GM21381 (cell line): Measurements from ENCODE around the gene CD300A.

Experiments
- ATAC-seq: cut with Tn5 transposase; IDR thresholded peaks from one replicate; pipeline ENCODE4 v1.9.1; 2021; ENCODE audit warnings: mild to moderate bottlenecking, moderate library complexity; ENCODE audit not compliant: unreplicated experiment

Gene CD300A

GRCh38 chr17:74454197-74455024, 12.0 kb upstream of the CD300A start:
- ATAC-seq: peak; percentile 91

GRCh38 chr17:74455025-74455545, 11.3 kb upstream of the CD300A start:
- ATAC-seq: no peak

- ATAC-seq: no peak
Measured at GRCh38 chr17:74455821-74456220, 10.6 kb upstream of the CD300A start.

DNA sequence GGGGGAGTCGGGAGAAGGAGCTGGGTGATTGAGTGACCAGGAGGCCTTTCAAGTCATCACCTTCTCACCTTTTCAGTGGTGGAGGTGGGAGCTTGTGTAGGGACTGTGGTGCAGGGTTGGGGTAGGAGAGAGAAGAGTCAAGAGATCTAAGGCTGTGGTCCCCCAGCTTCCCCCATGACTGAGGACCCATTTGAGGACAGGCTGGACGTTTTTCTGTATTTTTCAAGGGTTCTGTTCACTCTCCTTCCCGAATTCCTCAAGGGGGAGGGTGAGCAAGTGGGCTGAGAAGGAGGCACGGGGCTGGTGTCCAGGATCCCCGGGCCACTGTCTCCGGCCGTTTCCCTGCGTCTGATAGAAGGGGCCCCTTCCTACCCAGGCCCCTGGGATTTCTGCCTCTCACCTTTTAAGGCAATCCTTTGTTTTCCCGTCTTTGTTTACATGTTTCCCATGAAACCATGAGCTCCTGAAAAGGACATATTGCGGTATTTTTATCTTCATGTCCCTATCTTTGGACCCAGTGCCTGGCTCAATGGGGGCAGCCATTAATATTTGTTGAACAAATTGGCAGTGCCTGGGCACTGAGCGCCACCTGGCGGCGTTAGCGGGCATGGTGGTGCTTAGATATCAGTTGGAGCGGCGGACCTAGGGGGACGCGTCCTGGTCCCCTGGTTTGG, 9.2 kb upstream of the CD300A start:
- no peak for ATAC-seq

DNA sequence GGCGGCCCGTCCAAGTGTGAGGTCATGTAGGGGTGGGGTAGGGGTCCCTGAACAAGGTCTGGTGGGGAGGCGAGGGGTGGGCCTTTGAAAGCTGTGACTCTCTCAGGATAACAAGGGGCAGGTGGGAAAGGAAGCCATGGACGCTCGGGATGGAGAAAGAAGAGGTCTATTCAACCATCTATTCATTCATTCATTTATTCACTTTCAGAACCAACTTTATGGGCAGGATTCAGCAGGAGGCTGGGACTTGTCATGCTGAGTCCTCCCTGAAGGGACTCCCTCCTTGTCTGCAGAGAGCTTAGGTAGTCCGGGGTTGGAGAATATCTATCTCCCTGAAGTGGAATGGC, 8.6 kb upstream of the CD300A start:
- no peak for ATAC-seq

DNA sequence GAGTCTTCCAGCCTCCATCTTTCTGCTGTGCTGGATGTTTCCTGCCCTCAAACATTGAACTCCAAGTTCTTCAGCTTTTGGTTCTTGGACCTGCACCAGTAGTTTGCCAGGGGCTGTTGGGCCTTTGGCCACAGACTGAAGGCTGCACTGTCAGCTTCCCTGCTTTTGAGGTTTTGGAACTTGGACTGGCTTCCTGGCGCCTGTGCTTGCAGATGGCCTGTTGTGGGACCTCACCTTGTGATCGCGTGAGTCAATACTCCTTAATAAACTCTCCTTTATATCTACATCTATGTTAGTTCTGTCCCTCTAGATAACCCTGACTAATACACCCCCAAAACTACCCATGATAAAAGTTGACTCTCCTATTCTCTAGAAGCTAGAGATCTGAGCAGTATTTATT, 7.6 kb upstream of the CD300A start:
- ATAC-seq: no peak

DNA sequence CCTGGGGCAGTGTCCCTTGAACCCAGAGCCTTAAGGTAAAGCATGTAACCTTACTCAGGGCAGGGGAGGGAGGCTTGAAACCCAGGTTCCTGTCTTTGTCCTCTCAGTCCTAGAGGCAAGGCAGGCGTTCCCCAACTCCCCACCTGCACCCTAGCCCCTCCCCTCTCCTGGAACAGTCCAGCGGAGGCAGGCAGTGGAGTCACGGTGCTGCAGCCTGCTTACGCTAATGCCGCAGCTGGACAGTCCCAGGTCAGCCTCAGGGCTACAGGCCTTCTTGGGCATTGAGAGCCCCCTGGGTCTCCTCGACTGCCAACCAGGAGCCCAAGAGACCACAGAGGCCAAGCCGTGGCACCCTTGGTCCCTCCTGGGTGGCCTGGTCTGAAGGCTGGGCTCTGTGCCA, 6.8 kb upstream of the CD300A start:
- ATAC-seq: no peak

DNA sequence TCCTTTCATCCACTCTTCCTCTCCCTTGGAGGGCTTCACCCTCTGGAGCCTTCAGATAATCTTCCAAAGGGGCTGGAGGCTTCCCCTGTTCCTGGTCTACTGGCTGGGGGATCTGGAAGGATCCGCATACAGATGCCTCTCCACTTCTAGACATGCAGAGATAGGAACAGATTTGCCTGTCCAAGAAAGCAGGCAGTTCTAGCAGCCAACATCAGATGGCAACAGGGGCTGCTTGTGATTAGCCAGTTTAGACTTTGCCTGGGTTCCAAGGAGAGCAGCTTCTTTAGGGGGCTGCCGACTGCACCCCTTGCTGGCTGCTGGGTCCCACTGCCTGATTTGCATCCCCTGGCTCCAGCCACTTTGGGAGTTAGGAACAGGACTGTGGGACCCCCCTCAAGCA, 6.2 kb upstream of the CD300A start:
- ATAC-seq: no peak

- no peak for ATAC-seq
Measured at GRCh38 chr17:74460996-74461395, 5.4 kb upstream of the CD300A start.

DNA sequence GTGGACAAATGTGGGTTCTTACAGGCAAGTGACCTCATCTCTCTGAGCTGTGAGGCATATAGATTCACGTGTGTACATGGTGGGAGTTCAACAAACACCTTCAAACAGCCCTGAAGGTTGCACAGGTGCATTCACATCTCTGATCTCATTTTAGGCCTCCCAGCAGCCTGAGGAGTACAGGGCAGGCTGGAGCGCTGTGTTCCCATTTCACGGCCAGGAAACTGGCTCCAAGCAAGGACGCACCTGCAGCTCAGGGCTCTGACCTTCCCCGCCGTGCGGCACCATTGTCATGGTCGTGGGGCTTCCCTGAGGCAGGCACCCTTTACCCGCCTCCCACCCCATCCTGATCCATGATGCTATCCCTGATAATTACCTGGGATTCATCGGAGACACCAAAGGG, 4.8 kb upstream of the CD300A start:
- no peak for ATAC-seq

DNA sequence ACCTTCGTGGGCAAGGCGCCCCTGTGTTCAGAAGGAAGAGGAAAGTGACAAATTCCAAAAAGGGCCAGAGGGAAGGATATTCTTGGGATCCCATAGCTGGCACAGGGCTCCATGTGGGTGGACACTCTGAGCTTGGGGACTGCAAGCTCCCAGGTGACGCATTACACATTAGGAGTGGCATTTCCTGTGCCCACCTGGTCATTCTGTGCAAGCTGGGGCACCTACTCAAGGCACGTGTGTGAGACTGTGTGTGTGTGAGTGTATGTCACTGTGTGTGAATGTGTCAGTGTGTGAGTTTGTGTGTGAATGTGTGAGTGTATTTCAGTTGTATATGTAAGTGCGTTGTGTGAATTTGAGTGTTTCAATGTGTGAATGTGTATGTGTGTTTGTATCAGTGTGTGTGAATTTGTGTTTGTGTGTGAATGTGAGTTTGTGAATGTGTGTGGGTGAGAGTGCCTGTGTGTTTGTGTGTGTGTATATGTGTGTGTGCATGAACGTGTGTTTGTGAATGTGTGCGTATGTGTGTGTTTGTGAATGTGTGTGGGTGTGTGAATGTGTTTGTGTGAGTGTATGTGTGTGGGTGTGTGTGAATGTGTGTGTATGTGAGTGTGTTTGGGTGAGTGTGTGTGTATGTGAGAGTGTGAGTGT, 1.6 kb upstream of the CD300A start:
- no peak for ATAC-seq

GRCh38 chr17:74465378-74466110, 890 bp upstream of the CD300A start:
- ATAC-seq: no peak

GRCh38 chr17:74466828-74467184, 372 bp downstream of the CD300A start:
- no peak for ATAC-seq

DNA sequence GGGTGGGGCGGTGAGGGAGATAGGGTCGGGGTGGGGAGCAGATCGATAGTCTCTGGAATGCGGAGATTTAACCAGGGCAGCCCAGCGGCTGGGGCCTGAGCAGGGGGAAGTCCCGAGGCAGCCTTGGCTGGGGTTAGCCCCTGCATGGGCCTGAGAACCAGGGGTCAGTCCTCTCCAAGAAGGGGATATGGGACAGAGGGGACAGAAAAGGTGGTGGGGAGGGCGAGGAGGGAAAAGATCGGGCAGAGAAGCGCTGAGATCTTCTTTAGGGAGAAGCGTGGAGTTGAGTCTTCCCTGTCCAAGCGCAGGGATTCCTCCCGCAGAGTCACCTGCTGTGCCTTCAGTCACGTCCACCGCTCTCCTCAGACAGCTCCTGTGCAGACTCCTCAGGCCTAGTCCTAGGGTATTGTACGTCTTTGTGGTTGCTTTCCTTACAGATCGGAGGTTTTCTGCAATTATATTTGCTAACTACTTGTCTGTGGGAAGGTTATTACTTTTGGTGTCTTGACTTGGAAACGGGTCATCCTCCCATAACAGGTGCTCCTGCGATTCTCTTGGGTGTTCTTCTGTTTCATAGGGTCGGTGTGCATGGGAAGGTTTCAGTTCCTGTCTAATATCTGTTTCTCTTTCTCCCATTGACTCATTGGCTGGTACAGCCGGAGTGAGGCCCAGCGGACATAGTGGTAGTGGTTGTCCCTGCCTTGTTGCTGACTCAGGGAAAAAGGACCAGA, 952 bp downstream of the CD300A start:
- ATAC-seq: peak; percentile 55

GRCh38 chr17:74471341-74471740, 4.9 kb downstream of the CD300A start:
- no peak for ATAC-seq

DNA sequence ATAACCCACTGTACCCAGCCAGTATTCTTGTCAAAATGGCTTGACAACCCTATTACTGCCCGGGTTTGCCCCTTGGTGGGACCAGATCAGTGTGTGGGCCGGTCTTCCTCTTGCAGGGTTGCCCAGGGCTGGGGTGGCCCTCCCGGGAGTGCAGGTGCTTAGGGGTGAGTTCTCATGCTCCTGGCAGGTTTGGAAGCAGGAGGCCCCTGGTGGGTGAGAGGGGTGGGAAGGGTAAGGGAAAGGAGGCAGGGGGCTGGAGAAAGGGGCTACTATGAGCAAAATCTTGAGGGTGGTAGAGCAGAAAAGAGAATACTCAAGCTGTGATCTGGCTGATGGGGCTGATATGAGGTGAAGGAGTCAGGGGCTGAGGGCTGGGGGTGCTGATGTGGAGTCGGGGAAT, 6.5 kb downstream of the CD300A start:
- ATAC-seq: no peak

DNA sequence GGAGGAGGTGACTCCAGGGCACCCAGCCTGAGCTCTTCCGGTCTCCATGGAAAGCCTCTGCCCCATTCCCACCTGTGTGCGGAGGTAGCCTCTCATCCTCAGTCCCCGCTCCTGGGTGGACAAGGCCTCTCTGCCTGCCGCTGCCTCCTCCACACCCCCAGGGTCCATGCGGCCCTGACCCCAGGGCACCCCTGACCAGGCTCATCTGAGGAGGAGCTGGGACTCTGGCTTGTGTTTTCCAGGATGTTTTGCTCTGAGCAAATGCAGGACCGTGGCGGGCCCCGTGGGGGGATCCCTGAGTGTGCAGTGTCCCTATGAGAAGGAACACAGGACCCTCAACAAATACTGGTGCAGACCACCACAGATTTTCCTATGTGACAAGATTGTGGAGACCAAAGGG, 6.9 kb downstream of the CD300A start:
- no peak for ATAC-seq

DNA sequence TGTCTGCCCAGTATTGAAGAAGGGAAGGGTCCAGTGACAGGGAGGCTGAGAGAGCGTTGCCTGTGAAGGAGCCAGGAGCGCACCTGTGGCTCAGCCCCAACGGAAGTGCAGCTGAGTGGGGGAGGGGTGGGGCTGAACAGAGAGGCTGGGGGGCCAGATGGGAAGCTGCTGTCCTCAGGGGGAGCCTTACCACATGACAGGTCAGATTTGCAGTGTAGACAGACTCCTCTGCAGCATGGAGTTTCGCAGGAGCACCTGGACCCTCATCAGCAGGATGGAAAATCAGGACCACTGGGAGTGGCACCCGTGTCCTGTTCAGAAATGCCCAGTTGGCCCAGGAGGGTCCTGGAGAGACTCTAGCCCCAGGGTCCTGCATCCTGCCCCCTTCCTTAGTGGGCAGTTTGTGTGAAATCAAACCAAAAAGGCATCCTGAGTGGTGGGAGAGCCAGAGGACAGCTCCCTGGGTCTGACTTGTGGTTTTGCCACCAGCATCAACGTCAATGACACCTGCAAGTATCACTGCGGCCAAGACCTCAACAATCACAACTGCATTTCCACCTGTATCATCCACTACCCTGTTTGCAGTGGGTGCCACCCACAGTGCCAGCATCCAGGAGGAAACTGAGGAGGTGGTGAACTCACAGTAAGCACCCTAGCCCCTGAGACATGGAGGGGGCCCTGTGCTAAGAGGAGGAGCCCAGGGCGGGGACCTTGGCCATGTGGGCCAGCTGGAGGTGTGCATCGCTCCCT, 7.8 kb downstream of the CD300A start:
- no peak for ATAC-seq

DNA sequence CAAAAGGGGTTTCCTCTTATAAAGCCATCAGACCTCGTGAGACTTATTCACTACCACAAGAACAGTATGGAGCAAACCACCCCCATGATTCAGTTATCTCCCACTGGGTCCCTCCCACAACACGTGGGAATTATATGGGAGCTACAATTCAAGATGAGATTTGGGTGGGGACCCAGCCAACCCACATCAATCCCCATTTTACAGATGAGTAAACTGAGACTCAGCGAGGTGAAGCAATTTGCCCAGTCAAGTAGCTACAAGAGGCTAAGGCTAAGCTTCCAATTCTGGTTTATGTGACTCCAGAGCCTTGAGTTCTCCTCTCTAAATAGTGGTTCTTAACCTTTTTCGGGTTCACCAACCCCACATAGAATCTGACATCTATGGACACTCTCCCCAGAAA, 8.8 kb downstream of the CD300A start:
- ATAC-seq: no peak

DNA sequence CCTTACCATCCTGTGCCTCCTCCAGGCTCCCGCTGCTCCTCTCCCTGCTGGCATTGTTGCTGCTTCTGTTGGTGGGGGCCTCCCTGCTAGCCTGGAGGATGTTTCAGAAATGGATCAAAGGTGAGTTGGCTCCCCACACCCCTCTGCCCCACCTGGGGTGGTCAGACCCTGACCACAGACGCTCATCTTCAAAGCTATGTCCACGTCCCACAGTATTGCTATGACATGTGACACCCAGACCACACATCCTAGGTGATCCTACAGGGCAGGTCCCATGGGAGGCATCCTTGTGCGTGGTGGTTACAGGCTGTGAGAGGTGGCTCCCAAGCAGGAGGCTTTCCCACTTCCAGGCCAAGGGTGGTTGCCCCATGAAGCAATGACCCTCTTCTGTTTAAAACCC, 11.0 kb downstream of the CD300A start:
- ATAC-seq: no peak
